Panc1 (cell line): Measurements from ENCODE around the gene IGDCC3. TPM values are rescaled to one million over a fixed set of nuclear protein-coding genes. Genes with fewer than 3 reads are reported as not detected.

Source experiments
- ATAC-seq: fragments of 200-7000 bp; cut with Tn5 transposase; 2 replicates; pipeline ENCODE4 v1.9.1; 2020; ENCODE audit warnings: mild to moderate bottlenecking, moderate library complexity
- BruUV-seq: library from RNA; stranded (reverse); fragments of 400-500 nt; replicated peaks from 2 replicates; lab custom pipeline; 2021; lab: Mats Ljungman, UMichigan
- CTCF ChIA-PET: fragments of 300-600 bp; sonication (Branson Sonifier 250); formaldehyde crosslinking; loops from one replicate; lab custom pipeline; 2022; ENCODE audit warnings: antibody characterized with exemption; lab: Charles Lee
- POLR2A ChIA-PET: fragments of 300-600 bp; sonication (Branson Sonifier 250); formaldehyde crosslinking; loops from one replicate; lab custom pipeline; 2022; ENCODE audit warnings: antibody characterized with exemption; lab: Charles Lee
- DNase-seq: peaks from one replicate; pipeline ENCODE4 v3.0.0-alpha.2; 2010; ENCODE audit warnings: low read depth, low spot score
- H3K27ac ChIP-seq: 2 replicates; pipeline ENCODE4 v1.5.1; 2011; ENCODE audit warnings: mild to moderate bottlenecking, low read length, inconsistent platforms
- H3K27me3 ChIP-seq: fragments of 200-500 bp; sonication (Bioruptor generic); 2 replicates; pipeline ENCODE4 v1.6.0; 2014; ENCODE audit warnings: low read length, inconsistent platforms; ENCODE audit not compliant: control insufficient read depth, insufficient read depth
- H3K36me3 ChIP-seq: fragments of 200-500 bp; sonication (Bioruptor generic); 2 replicates; pipeline ENCODE4 v1.5.1; 2014; ENCODE audit warnings: inconsistent platforms, mild to moderate bottlenecking, low read length, moderate library complexity; ENCODE audit not compliant: control insufficient read depth, insufficient read depth
- H3K4me1 ChIP-seq: 2 replicates; pipeline ENCODE4 v1.5.1; 2011; ENCODE audit warnings: inconsistent platforms, mild to moderate bottlenecking, low read length, moderate library complexity; ENCODE audit not compliant: control insufficient read depth, insufficient read depth
- H3K4me3 ChIP-seq, 2 experiments: 2 replicates each; pipeline ENCODE4 v1.5.1; 2011 to 2012; ENCODE audit warnings: low read depth in 2 of 2, low read length in 2 of 2, mild to moderate bottlenecking in 2 of 2, inconsistent platforms in 1 of 2, moderate library complexity in 1 of 2
- H3K9me3 ChIP-seq: fragments of 200-500 bp; sonication (Bioruptor generic); 2 replicates; pipeline ENCODE4 v1.5.1; 2014; ENCODE audit warnings: low read depth, mild to moderate bottlenecking, inconsistent platforms, low read length, moderate library complexity; ENCODE audit not compliant: control insufficient read depth, insufficient read depth
- CTCF ChIP-seq: fragments of 450-650 bp; IDR thresholded peaks from 2 replicates; pipeline ENCODE4 v1.5.1; 2017; ENCODE audit warnings: mild to moderate bottlenecking
- POLR2AphosphoS5 ChIP-seq: IDR thresholded peaks from 2 replicates; pipeline ENCODE4 v1.6.1; 2012; ENCODE audit warnings: mild to moderate bottlenecking, low read depth, low read length, moderate library complexity
- REST ChIP-seq, 2 experiments: IDR thresholded peaks; 2 replicates each; pipeline ENCODE4 v1.6.1; 2011 to 2012; ENCODE audit warnings: low read depth in 2 of 2, control low read depth in 1 of 2, low read length in 1 of 2, mild to moderate bottlenecking in 1 of 2, moderate library complexity in 1 of 2; ENCODE audit not compliant: insufficient read depth in 1 of 2
- SIN3A ChIP-seq: IDR thresholded peaks from 2 replicates; pipeline ENCODE4 v1.6.1; 2012; ENCODE audit warnings: low read depth, mild to moderate bottlenecking, low read length, moderate library complexity, borderline replicate concordance; ENCODE audit not compliant: insufficient read depth
- TCF7L2 ChIP-seq: IDR thresholded peaks from 2 replicates; pipeline ENCODE4 v1.6.1; 2011; ENCODE audit warnings: mild to moderate bottlenecking, low read depth, low read length, inconsistent platforms
- in situ Hi-C: cut with HindIII; loops from 2 replicates; pipeline ENCODE4 v1.10.0; 2016; ENCODE audit warnings: low sequenced_read_pairs, low pct_unique_long_range_greater_than_20kb
- intact Hi-C: fragments of 100-400 bp; cut with micrococcal nuclease; formaldehyde crosslinking; loops from one replicate; pipeline ENCODE4 v1.10.0; 2022; ENCODE audit not compliant: unreplicated experiment
- total RNA-seq: library from RNA; stranded (reverse); gene quantifications from one replicate; pipeline ENCODE4 v1.2.1, GENCODE V29; 2021; ENCODE audit not compliant: unreplicated experiment

The IGDCC3 gene
- total RNA-seq, 1 experiment from 2014 or later = 0.18 TPM

GRCh38 chr15:65343374-65343981 is 34.3 kb downstream of the IGDCC3 start:
- Histone ChIP-seq H3K27me3 (no peaks in the 10 kb centered on the region), H3K9me3 (no peaks in the 10 kb centered on the region), H3K4me3 (no peak overlapping the region), H3K27ac (no peak overlapping the region), H3K36me3 (no peaks in the 10 kb centered on the region), H3K4me1 (no peaks in the 10 kb centered on the region)
- no peak for DNase-seq
- intact Hi-C loops = no loop called here
- TF ChIP-seq SIN3A = no peak
- in situ Hi-C loops = no loop called here
- ChIA-PET POLR2A (interaction anchor here (0.7 kb wide), 1 partner anchor 321 kb away, joined by 18 read pairs; no protein-coding TSS in a partner anchor), CTCF (no interaction called here)
- ATAC-seq = no peak
- no TSS peak for BruUV-seq

- ATAC-seq (no peak), DNase-seq (no peak)
- no peaks in the 10 kb centered on the region for H3K36me3 ChIP-seq
- no peak for TF ChIP-seq REST (IDR thresholded peaks at IDR 0.05; ENCODE audit: insufficient read depth in 1 of 2, low read depth in 2 of 2, low read length in 1 of 2)
- TF ChIP-seq SIN3A = no peak
- ChIA-PET POLR2A (interaction anchor here (0.7 kb wide), 1 partner anchor 320 kb away, joined by 18 read pairs; no protein-coding TSS in a partner anchor), CTCF (interaction anchor here (0.7 kb wide), 1 partner anchor 64 kb away, joined by 5 read pairs; no protein-coding TSS in a partner anchor)
- in situ Hi-C loops (no loop called here), intact Hi-C loops (no loop called here)
- no peak overlapping the region for H3K4me3 ChIP-seq
- no TSS peak for BruUV-seq
- no peaks in the 10 kb centered on the region for H3K27me3 ChIP-seq
- H3K9me3 ChIP-seq = no peaks in the 10 kb centered on the region
- H3K4me1 ChIP-seq = no peaks in the 10 kb centered on the region
- H3K27ac ChIP-seq = no peak overlapping the region
These were observed 35.3 kb downstream of the IGDCC3 start for GRCh38 chr15:65342493-65342892.

- H3K9me3 ChIP-seq = no peaks in the 10 kb centered on the region
- in situ Hi-C loops (no loop called here), intact Hi-C loops (no loop called here)
- ATAC-seq = no peak
- H3K27ac ChIP-seq = no peak overlapping the region
- DNase-seq = no peak
- no peaks in the 10 kb centered on the region for H3K27me3 ChIP-seq
- TF ChIP-seq REST (IDR thresholded peaks at IDR 0.05; ENCODE audit: insufficient read depth in 1 of 2, low read depth in 2 of 2, low read length in 1 of 2) (no peak), TCF7L2 (no peak), POLR2AphosphoS5 (no peak), SIN3A (no peak), CTCF (no peak)
- H3K36me3 ChIP-seq = no peaks in the 10 kb centered on the region
- H3K4me1 ChIP-seq = no peaks in the 10 kb centered on the region
- ChIA-PET POLR2A (no interaction called here), CTCF (no interaction called here)
- no peak overlapping the region for H3K4me3 ChIP-seq
- BruUV-seq = no TSS peak
These were observed 37.9 kb downstream of the IGDCC3 start for GRCh38 chr15:65339920-65340319.
